OCI-LY7 (cell line): ENCODE data around the gene SHROOM3.

ENCODE experiments used
- EZH2phosphoT487 ChIP-seq: fragments of 200-600 bp; sonication (generic); IDR thresholded peaks from 2 replicates; pipeline ENCODE4 v1.6.1; 2018; ENCODE audit warnings: low read depth, borderline replicate concordance, mild to moderate bottlenecking, mixed run types, antibody characterized with exemption, low read length, moderate library complexity, mixed read lengths
- TF ChIP-seq, protein P1 (sequence below): fragments of 200-600 bp; sonication (generic); conservative IDR thresholded peaks from 2 replicates; pipeline ENCODE4 v1.5.1; 2014; ENCODE audit warnings: mild to moderate bottlenecking, antibody characterized with exemption, low read length, moderate library complexity, mixed read lengths

- TF ChIP-seq, protein P1, sequence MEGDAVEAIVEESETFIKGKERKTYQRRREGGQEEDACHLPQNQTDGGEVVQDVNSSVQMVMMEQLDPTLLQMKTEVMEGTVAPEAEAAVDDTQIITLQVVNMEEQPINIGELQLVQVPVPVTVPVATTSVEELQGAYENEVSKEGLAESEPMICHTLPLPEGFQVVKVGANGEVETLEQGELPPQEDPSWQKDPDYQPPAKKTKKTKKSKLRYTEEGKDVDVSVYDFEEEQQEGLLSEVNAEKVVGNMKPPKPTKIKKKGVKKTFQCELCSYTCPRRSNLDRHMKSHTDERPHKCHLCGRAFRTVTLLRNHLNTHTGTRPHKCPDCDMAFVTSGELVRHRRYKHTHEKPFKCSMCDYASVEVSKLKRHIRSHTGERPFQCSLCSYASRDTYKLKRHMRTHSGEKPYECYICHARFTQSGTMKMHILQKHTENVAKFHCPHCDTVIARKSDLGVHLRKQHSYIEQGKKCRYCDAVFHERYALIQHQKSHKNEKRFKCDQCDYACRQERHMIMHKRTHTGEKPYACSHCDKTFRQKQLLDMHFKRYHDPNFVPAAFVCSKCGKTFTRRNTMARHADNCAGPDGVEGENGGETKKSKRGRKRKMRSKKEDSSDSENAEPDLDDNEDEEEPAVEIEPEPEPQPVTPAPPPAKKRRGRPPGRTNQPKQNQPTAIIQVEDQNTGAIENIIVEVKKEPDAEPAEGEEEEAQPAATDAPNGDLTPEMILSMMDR: no peak
- no peak for TF ChIP-seq EZH2phosphoT487
Observed at GRCh38 chr4:76799140-76799539, 364.1 kb downstream of the SHROOM3 start.
